NCI-H1417 (cell line): ENCODE results near the gene PSD.

Experiments
- DNase-seq, 3 experiments: peaks; one replicate each; lab custom pipeline; 2025; lab: John Stamatoyannopoulos, UW

PSD gene

DNA sequence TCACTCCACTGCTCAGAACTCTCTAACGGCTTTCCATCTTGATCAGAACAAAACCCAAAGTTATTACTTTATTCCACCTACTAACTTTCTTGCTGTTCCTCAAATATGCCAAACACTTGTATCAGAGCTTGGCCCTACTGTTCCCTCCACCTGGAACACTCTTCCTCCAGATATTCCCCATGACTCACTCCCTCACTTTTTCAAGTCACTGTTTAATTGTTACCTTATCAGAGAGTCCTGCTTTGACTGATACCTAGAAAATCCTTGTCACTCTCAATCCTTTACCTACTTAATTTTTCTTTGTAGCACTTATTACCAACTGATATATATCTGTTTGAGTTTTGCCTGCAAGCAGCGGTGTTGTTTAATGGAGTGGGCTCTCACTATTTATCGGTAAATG lies 28.7 kb downstream of the PSD start:
- DNase-seq = no peak

- DNase-seq = no peak
These were observed 33.8 kb downstream of the PSD start for GRCh38 chr10:102384606-102385429.

DNA sequence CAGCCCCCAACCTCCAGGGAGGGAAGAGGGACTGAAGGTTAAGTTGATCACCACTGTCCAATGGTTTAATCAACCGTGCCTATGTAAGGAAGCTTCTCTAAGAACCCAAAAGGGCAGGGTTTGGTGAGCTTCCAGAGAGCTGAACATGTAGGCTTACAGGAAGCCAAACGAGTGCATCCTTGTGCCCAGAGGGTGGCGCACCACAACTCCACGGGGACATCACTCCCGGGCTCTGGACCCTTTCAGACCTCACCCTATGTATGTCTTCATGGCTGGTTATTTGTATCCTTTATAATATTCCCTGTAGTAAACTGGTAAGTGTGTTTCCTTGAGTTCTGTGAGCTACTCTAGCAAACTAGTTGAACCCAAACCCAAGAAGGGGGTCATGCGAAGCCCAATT lies 34.5 kb downstream of the PSD start:
- DNase-seq = no peak

DNA sequence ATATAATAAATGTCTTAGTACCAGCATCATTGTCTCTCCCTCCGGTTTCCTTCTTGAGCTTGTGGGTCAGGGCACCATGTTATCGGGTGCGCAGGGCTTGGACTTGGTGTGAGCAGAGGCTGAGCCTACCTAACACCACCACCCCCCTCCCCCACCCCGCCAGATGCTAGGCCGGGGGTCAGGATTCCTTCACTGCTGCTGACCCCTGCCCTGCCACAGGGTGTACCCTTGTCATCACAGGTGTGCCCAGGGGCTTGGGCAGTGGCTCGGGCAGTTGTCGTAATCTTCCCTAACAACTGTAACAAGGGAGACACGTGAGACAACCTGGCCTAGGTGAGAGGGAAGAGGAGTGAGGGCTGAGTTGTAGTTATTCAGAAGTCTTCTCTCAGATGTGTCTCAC lies 35.7 kb downstream of the PSD start:
- no peak for DNase-seq

DNA sequence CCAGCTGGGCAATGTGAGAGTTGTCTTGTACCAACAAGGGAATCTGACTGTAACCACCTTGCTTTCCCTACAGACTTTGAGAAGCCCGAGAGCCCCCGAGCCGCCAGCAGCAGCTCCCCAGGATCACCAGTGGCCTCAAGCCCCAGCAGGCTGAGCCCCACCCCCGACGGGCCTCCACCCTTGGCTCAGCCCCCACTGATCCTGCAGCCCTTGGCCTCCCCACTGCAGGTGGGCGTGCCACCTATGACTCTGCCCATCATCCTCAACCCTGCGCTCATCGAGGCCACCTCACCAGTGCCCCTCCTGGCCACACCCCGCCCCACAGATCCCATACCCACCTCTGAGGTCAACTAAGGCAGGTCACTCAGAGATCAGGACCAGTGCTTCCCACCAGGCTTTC lies 36.6 kb downstream of the PSD start:
- DNase-seq = no peak

GRCh38 chr10:102379383-102379782 lies 39.2 kb downstream of the PSD start:
- no peak for DNase-seq

DNA sequence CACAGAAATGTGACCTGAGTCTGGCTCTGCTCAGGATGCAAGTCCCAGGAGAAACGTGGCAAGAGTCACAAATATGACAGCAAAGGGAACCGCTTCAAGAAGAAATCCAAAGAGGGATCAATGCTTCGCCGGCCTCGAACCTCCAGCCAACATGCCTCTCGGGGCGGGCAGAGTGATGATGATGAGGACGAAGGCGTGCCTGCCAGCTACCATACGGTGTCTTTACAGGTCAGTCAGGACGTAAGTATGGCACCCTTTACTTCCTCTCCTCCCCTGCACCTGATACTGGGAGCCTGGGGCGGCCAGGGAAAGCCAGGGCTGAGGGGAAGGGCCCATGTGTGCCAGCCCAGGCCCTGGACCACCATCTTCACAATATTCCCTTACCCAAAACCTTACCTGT lies 41.7 kb downstream of the PSD start:
- DNase-seq = no peak

DNA sequence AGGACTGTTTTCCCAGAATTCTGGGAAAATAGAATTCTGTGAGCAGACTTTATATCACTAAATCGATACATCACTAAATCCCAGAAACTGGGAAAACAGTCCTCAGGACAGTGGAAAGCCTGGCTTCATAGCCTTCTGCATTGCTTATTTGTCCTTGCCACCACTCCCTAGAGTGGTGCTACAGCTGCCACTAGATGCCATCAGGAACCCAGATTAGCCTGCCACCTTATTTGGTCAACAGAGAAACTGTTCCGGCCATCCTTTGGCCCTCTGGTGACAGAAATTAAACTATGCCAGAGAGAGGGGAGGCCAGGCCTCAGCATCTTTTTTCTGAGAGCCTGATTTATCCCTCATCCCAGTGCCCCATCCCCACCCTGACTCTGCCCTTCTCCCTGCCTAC lies 42.7 kb downstream of the PSD start:
- DNase-seq = no peak

GRCh38 chr10:102375250-102375649 lies 43.3 kb downstream of the PSD start:
- DNase-seq = peak in 1 of 3 experiments; percentile 1

- DNase-seq = no peak
These were observed 47.3 kb downstream of the PSD start for GRCh38 chr10:102371295-102371694.

DNA sequence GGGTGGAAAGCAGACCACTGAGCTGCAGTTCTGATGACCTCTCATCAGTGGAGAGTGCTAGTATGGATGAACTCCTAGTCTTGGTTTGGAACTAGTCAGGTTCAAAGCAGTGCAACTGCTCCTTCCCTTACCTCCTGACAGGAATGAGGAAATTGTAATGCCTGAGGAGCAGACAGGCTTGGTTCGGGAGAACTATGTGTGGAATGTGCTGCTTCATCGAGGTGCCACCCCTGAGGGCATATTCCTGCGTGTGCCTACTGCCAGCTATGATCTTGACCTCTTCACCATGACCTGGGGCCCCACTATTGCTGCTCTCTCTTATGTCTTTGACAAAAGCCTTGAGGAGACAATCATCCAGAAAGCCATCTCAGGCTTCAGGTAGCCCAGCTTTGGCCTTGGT lies 50.5 kb downstream of the PSD start:
- no peak for DNase-seq

GRCh38 chr10:102367441-102367840 lies 51.1 kb downstream of the PSD start:
- no peak for DNase-seq

- no peak for DNase-seq
These were observed 59.7 kb downstream of the PSD start for GRCh38 chr10:102358712-102359382.

DNA sequence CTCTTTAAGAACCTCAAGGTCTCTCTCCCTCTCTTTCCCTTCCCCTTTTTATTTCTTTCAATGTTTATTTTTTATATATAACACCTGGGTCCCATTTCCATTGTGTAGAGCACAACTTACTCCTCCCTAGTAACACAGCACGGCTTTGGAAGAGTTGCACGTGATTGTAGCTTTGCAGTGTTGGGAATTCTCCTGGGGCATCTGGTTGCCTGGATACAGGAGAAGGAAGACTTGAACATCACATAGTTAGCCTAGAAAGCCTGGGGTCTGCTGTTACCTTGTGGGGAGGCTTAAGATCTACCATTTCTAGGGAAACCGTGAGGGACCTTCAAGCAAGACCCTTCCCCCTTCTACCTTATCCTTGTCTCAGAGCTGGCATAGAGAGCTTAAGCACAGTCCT lies 64.1 kb downstream of the PSD start:
- DNase-seq = no peak
